OCI-M2 (cell line): ENCODE data around the gene MRPL24.
"Not testable (repeated sequence)": the region's sequence is repeated elsewhere in the genome, so short reads cannot be mapped to it uniquely, and the experiment has no call there.

Experiments
- DNase-seq: peaks from one replicate; lab custom pipeline; 2025; ENCODE audit not compliant: unreplicated experiment; lab: John Stamatoyannopoulos, UW

The MRPL24 gene

DNA sequence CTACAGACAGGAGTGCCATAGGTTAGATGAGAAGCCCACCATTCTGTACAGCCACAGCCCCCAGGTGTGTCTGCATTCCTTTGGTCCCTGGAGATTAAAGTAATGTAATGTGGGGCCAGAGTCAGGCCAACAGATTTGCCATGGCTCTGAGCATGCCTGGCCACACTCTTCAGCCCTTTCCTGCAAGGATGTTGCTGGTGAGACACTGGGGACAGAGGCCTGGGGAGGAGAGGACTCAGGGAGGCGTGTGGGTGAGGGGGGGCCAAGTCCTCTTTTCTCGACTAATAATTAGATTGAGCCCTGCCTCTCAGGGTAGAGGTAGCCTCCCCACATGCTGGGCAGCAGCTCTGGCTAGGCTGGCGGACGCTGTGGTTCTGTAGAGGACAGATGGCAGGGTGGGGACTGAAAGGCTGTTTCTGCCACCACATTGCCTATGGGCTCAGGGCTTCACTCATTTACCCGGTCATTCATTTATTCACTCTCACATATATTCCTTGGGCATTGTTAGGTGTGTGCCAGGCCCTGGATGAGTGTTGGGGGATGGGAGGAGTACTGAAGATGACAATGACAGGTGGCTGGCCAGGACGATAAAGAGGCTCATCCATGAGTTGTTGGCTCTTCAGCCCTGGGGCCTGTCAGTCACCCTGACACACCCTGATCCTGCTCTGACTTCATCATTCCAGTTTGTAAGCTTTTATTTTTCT lies 19.4 kb upstream of the MRPL24 start:
- DNase-seq = no peak

DNA sequence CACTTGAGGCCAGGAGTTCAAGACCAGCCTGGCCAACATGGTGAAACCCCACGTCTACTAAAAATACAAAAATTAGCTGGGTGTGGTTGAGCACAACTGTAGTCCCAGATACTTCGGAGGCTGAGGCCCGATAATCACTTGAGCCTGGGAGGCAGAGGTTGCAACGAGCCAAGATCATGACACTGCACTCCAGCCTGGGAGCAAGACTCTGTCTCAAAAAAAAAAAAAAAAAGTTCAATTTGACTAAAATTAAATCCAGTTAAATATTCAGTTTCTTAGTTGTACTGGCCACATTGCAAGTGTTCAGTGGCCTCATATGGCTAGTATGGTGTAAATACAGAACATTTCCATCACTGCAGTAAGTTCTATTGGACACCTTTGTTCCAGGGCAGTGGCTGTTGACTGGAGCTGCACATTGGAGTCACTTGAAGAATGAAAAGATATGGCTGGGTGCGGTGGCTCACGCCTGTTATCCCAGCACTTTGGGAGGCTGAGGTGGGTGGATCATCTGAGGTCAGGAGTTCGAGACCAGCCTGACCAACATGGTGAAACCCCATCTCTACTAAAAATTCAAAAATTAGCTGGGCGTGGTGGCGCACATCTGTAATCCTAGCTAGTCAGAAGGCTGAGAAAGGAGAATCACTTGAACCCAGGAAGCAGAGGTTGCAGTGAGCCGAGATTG lies 16.8 kb upstream of the MRPL24 start:
- not testable (repeated sequence) for DNase-seq

DNA sequence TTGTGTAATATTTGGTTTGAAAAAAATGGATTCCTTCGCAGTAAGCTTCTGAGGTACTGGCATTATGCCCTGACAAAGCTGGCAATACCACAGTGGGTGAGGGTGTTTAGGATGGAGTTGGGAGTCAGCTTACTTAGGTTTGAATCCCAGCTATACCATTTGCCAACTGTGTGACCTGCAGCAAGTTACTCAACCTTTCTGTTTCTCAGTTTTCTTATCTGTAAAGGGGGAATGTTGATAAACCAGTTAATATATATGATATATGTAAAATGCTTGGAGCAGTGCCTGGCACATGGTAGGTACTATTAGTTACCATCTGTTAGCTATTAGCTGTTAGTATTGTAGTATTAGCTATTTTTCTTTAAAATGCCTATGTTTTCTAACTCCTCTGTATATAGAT lies 15.5 kb upstream of the MRPL24 start:
- DNase-seq = no peak

DNA sequence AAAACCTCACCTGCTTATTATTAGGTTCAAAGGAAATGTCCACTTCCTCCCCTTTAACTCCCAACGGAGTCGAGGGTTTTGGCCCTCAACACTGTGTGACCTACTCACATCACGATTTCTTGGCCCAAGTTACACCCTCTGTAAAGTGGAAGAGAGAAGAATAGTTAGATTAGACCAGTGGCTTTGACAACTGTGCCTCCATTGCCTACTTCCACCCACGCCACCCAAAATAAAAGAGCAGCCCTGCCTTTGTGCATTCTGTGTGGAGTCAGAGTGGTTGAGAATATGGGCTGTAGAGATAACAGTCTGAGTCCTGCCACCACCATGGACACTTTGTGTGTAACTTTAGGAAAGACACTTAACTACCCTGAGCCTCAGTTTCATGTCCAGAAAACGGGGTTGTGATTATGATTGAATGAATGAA lies 14.7 kb upstream of the MRPL24 start:
- DNase-seq = no peak

DNA sequence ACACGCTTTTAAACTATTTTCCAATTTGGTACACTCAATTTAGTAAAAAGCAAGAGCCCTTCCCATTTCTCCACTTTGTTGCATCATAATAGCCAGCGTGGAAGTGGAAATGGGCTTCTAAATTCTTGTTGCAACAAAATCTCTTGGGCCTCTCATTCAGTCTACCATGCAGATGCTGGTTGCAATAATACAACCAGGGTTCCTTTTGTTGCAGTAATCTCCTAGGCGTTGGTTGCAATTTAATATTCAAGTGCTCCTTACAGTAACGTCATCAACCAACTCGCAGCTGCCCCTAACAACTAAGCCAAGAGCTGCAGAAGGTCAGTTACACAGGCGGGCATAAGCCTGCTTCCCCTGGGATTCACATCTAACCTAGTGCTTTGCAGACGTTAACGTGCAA lies 13.3 kb upstream of the MRPL24 start:
- DNase-seq = no peak

DNA sequence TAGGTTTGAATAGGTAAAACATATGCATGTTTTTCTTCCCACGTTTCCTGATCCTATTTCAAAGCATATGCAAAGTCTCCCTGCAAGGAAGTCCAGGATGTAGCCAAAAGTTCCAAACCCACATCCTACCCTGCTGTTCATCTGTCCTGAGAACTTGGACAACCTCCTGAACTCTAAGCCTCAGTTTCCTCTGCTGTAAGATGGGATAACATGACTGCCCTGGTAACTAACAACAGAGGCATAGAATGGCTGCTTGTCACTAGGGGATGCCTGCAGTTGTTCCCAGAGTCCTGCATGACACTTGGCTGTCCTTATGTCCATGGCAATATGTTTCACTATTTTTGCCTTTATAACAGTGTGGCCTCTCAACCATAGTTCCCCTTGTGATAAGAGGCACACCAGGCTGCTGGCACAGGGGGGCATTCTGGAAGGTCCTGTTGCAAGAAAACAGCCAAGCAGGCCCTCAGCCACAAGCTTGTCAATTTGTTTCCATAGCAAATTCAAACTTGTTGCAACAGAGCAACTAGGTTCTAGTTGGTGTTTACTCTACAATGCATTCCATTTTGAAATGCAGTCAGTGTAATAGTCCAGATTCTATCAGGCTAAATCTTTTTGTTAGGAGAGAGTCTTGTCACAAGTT lies 12.1 kb upstream of the MRPL24 start:
- no peak for DNase-seq

DNA sequence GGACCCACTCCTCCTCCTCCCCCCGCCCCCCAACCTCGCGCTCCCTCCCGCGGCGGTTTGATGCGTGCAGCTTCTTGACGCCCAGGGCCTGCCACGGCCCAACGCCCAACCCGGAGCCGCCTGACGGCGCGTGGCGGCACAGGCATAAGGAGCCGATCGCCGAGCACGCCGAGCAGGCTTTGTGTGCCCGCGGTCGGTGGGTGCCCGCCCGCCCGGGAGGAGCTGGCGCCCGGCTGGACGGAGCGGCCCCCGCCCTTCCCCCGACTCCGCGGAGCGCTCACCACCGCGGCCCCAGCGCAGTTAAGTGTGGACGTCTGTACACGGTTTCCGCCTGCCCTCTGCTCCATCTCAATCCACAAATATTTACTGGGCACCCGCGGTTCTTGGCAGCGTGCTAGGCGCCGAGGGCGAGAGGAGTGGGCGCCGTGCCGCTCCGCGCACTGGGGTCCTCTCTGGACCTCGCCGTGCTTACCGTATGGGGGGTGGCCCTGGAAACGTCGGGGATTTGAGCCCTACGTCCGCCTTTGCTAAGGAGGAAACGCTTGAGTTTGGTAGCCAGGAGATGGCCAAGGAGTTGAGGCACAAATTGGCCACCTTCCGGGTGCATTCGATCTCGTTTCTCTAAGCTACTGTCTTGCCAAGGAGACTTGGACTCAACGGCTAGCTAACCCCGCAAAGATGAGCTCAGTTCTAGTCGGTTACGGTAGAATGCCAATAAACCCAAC lies 11.0 kb upstream of the MRPL24 start:
- DNase-seq = no peak

DNA sequence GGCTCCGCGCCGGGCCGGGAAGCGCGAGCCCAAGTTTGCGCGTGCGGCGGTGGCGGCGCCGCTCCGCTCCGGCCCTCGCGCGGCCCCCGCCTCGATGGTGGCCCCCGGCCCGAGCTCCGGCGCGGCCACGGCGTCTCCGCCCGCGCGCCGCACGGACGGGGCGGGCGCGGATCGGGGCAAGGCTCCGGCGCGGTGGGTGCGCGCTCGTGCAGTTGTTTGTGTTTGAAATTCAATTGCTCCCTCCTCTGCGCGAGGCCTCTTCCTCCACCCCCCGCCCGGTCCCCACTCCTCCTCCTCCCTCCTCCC lies 10.5 kb upstream of the MRPL24 start, which contains the start of gene HDGF:
HDGF (minus strand) TSS at position 225 of the 306 bp plus-strand sequence. CDS start 246 bp downstream, outside the sequence.
- DNase-seq = no peak

DNA sequence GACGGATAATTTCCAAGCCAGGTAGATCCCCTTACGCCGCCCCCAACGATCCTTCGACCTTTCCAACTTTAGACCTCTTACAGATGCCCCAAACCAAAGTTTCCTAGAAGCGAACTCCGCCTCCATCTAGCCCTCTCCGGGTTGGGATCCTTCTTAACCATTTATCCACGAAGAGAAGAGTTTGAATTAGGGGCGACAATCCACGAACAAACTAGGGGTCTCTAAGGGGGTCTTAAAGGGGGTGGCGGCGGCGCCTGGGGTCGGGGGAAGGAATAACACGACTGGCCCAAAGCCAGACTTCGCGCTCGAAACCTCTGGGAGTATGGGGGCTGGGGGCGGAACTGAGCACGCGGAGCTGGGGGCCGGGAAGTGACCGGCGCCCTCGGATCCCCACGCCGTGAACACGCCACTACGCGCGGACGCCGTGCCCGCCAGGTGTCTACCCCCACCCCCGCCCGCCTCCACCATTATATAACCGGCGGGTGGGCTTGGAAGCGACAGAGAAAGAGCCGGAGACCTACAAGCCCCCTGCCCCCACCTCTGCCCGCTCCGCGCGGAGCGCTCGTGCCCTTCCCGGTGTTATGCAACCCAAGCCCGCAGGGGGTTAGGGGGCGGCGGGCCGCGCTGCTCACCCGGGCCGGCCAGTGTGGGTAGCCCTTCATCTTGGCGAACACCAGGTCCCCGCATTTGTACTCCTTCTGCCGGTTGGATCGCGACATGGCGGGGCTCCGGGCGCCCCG lies 10.0 kb upstream of the MRPL24 start:
- DNase-seq = no peak

DNA sequence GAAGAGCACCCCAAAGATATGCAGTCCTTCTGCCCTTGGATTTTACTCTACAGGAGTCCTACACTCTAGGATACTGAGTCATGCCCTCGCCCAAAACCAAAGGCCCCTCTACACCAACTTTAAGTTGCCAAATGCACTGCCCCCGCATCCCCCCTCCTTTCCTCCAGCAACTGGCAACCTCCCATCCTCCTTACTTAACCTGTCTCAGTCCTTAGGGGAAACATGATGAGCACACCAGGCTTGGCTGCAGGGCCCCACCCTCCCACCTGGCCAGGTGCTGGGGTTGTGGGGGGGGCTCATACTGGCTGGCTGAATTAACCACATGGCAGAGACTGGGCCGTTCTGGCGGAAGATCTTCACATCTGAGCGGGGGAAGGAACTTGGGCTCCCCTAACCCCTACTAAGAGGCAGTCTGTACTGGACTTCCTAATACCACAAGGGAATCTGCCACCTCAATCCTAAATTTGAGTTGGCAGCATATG lies 9.3 kb upstream of the MRPL24 start:
- DNase-seq = no peak

DNA sequence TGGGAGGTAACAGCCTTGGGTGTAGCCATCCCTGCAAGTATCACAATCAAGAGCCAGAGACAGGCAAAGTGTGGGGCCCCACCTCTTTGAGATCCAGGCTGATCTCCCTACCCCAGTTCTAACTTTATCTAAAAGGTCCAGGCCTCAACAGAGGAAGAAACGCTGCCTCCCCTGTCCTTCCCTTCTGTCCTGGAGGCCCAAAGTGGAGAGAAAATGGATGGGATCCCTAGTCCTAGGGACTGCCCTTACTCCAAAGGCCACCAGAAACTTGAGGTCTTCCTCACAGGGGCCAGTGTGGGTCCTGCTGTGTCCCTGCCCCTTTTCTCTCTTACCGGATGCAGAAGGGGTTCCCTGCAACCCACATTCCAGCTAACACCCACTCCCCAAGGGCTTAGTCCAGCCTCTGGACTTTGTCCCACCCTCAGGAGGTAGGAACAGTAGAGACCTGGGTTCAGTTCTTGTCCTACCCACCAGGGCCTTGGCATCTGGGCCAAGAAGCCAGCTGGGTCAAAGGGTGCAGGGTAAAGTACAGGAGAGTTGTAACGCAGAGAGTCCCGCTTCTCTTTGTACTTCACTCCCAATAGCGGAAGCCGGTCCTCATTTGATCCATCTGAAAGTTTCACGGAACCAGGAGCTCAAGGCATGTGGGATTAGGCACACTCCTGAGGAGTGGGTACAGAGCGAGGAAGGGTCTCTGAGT lies 8.7 kb upstream of the MRPL24 start:
- DNase-seq = no peak

DNA sequence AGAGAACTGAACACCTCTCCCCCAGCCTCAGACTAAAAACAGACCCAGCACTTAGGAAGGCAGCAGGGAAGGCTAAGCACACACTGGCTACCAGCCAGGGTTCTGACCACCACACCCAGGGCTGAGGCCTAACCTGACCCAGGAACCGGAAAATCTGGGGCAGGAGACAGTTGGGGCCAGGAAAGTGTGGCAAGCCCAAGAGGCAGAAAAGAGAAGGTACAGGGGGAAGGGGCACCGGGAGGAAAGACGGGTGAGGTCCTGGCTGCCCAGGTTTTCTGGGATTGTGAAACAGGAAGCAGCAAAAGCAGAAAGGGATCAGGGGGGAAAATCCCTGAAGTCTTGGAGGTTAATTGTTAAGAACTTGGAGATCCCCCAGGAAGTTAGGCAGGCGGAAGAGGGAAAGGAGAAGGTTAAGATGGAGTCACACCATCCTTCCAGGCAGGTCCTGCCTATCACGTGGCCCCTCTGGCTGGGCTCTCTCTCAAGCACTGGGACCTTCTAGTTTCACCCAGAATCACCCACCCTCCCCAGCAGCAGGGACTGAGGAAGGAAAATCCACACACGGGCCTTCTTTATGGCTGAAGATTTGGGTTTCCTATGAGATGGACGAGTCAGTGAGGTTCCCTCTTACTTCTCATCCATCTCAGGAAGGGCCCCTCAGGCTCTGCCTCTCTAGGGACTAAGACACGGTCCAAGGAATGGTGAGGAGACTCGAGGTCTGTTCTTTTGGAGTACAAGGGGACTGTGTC lies 8.0 kb upstream of the MRPL24 start:
- no peak for DNase-seq

DNA sequence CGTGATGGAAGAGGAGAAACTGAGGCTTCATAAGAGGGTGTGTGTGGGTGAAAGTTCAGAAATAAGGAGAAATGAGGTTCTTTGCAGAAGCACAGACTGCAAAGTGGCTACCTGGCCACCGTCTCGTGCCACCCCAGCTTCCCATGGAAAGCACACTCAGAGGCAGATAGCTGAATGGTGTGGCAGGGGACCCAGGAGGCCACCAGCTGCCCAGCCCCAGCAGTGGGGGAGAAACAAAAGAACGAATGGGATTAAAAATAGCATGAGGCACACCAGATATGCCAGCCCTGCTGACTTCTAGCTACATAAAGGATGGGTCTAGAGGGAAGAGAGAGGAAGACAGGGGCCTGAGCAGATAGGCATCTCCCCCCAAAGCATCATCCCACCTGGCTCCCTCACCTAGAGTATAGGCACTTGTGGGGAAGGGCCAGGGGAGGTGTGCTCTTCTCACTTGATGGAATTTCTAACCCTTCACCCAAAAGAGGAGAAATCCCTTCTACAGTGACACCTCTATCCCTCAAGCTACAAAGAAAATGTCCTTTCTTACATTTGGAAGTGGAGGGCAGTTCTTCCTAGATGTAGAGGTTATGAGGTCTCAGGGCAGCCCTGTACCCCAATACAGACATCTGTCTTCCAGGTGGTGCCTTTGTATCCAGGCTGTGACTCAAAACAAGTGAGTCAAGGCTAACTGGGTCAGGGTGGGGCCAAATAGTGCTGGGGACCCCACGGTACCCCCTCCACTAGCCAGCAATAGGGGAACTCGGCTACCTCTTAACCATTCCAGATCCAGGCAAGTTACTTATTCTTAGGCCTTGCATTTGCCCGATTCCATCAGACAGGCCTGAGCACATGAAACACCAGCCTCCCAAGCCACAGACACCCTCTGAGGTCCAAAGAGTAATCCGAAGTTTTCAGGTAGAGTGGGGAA lies 7.1 kb upstream of the MRPL24 start:
- no peak for DNase-seq

DNA sequence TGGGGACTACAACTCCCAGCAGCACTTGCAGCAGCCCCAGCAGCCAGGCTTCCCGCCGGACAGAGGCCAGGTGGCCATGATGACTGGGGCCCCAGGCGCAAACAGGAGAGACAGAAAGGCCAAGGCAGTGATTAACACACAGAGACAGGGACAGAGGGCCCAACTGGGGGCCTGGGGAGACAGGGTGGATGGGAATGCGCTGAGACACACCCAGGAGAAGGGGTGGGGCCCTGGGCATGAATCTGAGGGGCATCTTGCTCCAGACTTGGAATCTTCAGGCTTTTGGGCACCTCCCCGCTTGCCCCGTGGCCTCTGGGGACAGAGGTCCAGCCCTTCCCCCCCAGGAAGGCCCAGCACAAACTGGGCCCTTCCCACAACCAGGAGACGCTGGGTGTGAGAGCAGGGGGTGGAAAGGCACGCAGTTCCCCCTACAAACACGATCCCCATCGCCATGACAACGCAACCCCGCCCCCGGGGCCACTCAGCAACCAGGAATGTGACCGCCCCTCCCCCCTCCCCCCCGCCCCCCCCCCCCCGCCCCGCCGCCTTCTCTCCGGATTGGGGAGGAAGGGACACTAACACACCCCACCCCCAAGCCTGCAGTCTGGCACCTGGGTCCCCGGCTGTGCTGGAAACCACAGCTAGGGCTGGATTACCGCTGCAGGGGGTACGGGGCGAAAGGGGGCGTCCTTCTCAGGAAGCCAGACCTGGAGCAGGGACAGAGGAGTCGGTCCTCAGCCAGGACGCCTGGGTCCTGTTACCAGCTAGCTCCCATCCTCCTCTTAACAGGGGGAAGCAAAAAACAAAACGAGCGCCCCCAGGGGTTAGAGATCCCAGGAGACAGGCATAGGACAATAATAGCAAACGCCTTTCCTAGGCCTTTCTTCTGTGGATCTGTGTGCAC lies 6.1 kb upstream of the MRPL24 start:
- no peak for DNase-seq

DNA sequence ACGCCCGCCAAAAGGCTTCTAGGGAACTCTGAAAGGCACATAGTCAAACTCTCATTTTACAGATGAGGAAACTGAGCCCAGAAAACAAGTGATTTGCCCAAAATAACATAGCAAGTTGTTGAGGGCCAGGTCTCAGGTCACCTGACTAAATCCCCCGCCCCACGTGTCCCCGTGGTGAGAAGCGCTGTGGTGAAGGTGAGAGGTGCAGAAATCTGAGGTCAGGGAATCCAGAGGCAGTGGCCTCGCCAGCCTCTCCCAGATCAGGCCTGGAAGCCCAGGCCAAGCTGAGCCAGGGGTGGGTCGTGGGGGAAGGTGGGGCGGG lies 5.5 kb upstream of the MRPL24 start:
- no peak for DNase-seq

DNA sequence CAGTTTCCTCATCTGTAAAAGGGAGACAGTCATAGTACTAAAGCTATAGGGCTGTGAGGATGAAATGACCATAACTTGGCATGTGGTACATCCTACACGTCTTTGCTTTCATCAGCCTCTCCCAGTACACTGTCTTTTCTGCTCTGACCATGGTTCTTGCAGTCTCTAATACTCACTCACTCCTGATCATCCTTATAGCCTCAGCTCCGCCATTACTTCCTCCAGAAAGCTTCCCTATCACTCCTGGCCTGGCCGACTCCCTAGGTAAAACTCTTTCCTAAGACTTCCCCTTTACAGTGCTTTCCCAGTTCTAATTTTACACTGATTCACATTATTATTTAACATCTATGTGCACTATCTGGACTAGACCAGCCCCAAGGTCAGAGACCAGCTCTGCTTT lies 5.0 kb upstream of the MRPL24 start:
- no peak for DNase-seq

DNA sequence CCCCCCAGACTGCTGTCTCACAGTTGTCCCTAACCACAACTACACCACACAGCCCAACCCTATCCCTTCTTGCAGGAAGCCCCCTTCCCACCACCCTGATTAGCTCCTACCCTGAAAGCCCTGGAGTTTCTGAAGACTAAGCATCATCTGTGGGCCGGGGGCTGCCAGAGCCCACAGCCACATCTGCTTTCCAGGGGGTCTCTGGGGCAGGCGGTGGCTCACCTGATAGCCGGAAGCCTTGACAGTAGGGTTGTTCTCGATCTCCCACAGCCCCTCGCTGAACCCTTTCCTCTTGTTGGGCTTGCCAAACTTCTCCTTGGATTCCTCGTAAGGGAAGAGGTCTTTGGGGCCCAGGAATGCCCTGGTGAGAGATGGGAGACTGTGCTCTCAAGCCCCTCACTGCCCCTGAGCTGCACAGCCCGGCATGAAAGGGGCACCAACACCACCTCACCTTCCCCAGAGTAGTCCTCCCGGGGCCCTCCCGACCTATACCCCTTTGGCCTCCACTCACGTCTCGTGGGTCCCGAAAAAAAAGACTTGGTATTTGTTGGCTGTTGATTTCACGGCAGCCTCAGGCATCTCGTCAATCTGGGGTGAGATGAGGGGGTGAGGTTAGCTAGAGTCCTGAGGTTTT lies 4.0 kb upstream of the MRPL24 start:
- no peak for DNase-seq
